K562 (cell line): ENCODE data around the gene DBNDD2. TPM values are rescaled to one million over a fixed set of nuclear protein-coding genes. Genes with fewer than 3 reads are reported as not detected.

Experiments
- CHCHD3 ChIP-seq: fragments of 250-450 bp; sonication (Bioruptor Pico); IDR thresholded peaks from 2 replicates; pipeline ENCODE4 v2.1.2; 2022; ENCODE audit warnings: mild to moderate bottlenecking
- GTF2E2 ChIP-seq: fragments of 200-800 bp; sonication (Bioruptor generic); IDR thresholded peaks from 2 replicates; pipeline ENCODE4 v1.6.1; 2016; ENCODE audit warnings: missing genetic modification characterization, missing compliant biosample characterization
- HDAC1 ChIP-seq, 2 experiments: fragments of 450-650 bp; IDR thresholded peaks; 2 replicates each; pipeline ENCODE4 v1.6.1; 2016 to 2017; ENCODE audit warnings: inconsistent platforms in 1 of 2, mild to moderate bottlenecking in 1 of 2, moderate library complexity in 1 of 2
- NR2C2 ChIP-seq, 2 experiments: fragments of 200-800 bp in 1 of 2; sonication (Bioruptor generic) in 1 of 2; sonication (generic) in 1 of 2; formaldehyde crosslinking in 1 of 2; IDR thresholded peaks; 2 replicates each; pipeline versions ENCODE4 v1.6.1 to v1.8.0; 2016 to 2022; ENCODE audit warnings: mild to moderate bottlenecking in 1 of 2, missing compliant biosample characterization in 1 of 2, missing genetic modification characterization in 1 of 2, missing genetic modification reagents in 1 of 2
- PHTF2 ChIP-seq: fragments of 250-450 bp; sonication (Bioruptor Pico); IDR thresholded peaks from 2 replicates; pipeline ENCODE4 v1.5.0; 2021; ENCODE audit warnings: mild to moderate bottlenecking
- POLR2AphosphoS5 ChIP-seq: IDR thresholded peaks from 2 replicates; pipeline ENCODE4 v1.6.1; 2011; ENCODE audit warnings: mild to moderate bottlenecking, low read depth, low read length, moderate library complexity; ENCODE audit not compliant: control insufficient read depth, insufficient read depth
- RUNX1 ChIP-seq: sonication (generic); IDR thresholded peaks from 2 replicates; pipeline ENCODE4 v1.6.1; 2016; ENCODE audit warnings: antibody characterized with exemption, low read depth
- SIX5 ChIP-seq, 2 experiments: IDR thresholded peaks; 2 replicates each; pipeline ENCODE4 v1.6.1; 2011; ENCODE audit warnings: low read length in 2 of 2, borderline replicate concordance in 1 of 2, low read depth in 1 of 2, mild to moderate bottlenecking in 1 of 2, moderate library complexity in 1 of 2; ENCODE audit not compliant: insufficient read depth in 1 of 2
- SMAD2 ChIP-seq: fragments of 150-350 bp; IDR thresholded peaks from 2 replicates; pipeline ENCODE4 v1.6.1; 2014; ENCODE audit warnings: low read depth, mild to moderate bottlenecking, low read length
- SP2 ChIP-seq: IDR thresholded peaks from 2 replicates; pipeline ENCODE4 v1.6.1; 2011; ENCODE audit warnings: mild to moderate bottlenecking, low read depth, low read length, moderate library complexity; ENCODE audit not compliant: poor library complexity, severe bottlenecking; ENCODE audit errors: extremely low read depth
- TBL1XR1 ChIP-seq, 2 experiments: IDR thresholded peaks; 2 replicates each; pipeline ENCODE4 v1.6.1; 2012; ENCODE audit warnings: improper control_type of control experiment in 2 of 2, low read length in 2 of 2, mild to moderate bottlenecking in 1 of 2
- ZNF445 ChIP-seq: fragments of 250-450 bp; sonication (Bioruptor Pico); IDR thresholded peaks from 2 replicates; pipeline ENCODE4 v1.4.0; 2020; ENCODE audit warnings: low read depth, mild to moderate bottlenecking, moderate library complexity
- ZNF764 ChIP-seq: fragments of 250-450 bp; sonication (Bioruptor Pico); IDR thresholded peaks from 2 replicates; pipeline ENCODE4 v1.4.0; 2020; ENCODE audit warnings: low read depth, mild to moderate bottlenecking, moderate library complexity
- ZNF766 ChIP-seq: fragments of 200-800 bp; sonication (Bioruptor generic); conservative IDR thresholded peaks from 2 replicates; pipeline ENCODE4 v1.6.1; 2016; ENCODE audit warnings: missing genetic modification characterization, missing compliant biosample characterization
- ZNF79 ChIP-seq: fragments of 250-450 bp; sonication (Bioruptor Pico); IDR thresholded peaks from 2 replicates; pipeline ENCODE4 v1.4.0; 2020; ENCODE audit warnings: low read depth, mild to moderate bottlenecking, moderate library complexity
- ZNF830 ChIP-seq: fragments of 250-450 bp; sonication (Bioruptor Pico); IDR thresholded peaks from 2 replicates; pipeline ENCODE4 v1.5.0; 2021; ENCODE audit warnings: mild to moderate bottlenecking
- polyA plus RNA-seq, 8 experiments: library from polyadenylated mRNA; depleted of rRNA in 4 of 8; stranded (reverse) in 5 of 8; unstranded in 3 of 8; fragments of >200 nt; fragmentation: Nextera tagmentation in 2 of 8; fragmentation: Illumina TruSeq in 1 of 8; extraction: Ambion mirVana in 2 of 8; extraction: Trizol in 1 of 8; gene quantifications; 2 replicates each; pipeline versions ENCODE4 v1.2.1 to v1.2.3, GENCODE V29; 2011 to 2014; ENCODE audit warnings: inconsistent platforms in 1 of 8, missing spikeins in 1 of 8
- total RNA-seq, 7 experiments: library from RNA; depleted of rRNA in 6 of 7; stranded (reverse); fragments of >200 nt in 6 of 7; fragmentation: Illumina TruSeq in 2 of 7; extraction: Trizol in 2 of 7; gene quantifications; 2 replicates each; pipeline versions ENCODE4 v1.2.1 to v1.2.3, GENCODE V29; 2011 to 2021; ENCODE audit warnings: low replicate concordance in 1 of 7
- TF ChIP-seq, protein P1 (sequence below), 2 experiments: fragments of 450-650 bp in 1 of 2; sonication (generic) in 1 of 2; formaldehyde crosslinking in 1 of 2; IDR thresholded peaks in 1 of 2; conservative IDR thresholded peaks in 1 of 2; 2 replicates each; pipeline versions ENCODE4 v1.6.1 to v1.8.1; 2016 to 2023; ENCODE audit warnings: mild to moderate bottlenecking in 2 of 2, moderate library complexity in 2 of 2, inconsistent platforms in 1 of 2, missing genetic modification reagents in 1 of 2
- TF ChIP-seq, protein P2 (sequence below): sonication (generic); formaldehyde crosslinking; IDR thresholded peaks from 2 replicates; pipeline ENCODE4 v1.8.0; 2022; ENCODE audit warnings: mild to moderate bottlenecking, missing genetic modification reagents
- TF ChIP-seq, protein P3 (sequence below): sonication (generic); formaldehyde crosslinking; IDR thresholded peaks from 2 replicates; pipeline ENCODE4 v1.8.1; 2023; ENCODE audit warnings: mild to moderate bottlenecking, missing genetic modification reagents
- TF ChIP-seq, protein P4 (sequence below): fragments of 450-650 bp; conservative IDR thresholded peaks from 2 replicates; pipeline ENCODE4 v1.6.1; 2016; ENCODE audit warnings: missing genetic modification characterization, low read depth, mild to moderate bottlenecking, missing compliant biosample characterization, moderate library complexity

DBNDD2 gene
- total and polyA plus RNA-seq, 9 of the 15 experiments (the other 6 are each of a cell fraction or from before 2014, with no cell fraction given): 12.8 to 64.0 (median 35.8) TPM

DNA sequence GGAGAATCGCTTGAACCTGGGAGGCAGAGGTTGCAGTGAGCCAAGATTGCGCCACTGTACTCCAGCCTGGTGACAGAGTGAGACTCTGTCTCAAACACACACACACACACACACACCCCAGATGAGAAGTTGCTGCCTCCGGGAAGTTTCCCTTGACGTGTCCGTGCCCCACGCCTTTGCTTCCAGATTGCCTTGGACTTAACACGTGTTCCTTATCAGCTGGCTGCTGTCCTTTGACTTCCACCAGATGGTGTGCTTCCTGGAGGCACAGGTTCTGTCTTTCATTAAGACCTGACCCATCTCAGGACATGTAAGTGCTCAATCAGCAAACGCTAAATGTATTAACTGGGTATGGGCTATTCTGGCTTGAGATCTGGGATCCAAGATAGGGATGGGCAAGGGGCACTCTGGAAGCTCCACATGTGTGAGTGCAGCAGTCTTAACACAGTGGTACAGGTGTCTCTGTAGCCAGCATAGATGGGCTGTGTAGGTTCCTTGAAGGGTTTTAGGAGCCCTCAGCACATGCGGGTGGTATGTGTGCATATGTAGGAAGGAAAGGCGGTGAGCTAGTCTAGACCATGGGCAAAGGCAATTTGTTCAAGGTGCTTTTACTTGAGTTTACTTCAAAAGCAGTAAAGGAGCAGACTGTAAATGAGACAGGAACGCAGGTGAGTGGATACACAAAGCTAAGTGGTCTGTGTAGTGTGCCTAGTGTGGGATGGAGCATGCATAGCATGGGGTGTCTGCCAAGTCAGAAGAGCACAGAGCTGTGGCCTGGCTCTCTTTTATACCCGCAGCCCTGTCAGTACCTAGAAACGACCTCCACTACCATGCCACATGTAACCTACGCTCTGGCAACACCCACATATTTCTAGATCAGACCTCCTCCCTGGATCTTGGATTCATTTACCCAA, 19.4 kb downstream of the DBNDD2 start (continued):
- TF ChIP-seq, protein P1, sequence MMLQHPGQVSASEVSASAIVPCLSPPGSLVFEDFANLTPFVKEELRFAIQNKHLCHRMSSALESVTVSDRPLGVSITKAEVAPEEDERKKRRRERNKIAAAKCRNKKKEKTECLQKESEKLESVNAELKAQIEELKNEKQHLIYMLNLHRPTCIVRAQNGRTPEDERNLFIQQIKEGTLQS (IDR thresholded peaks at IDR 0.05): no peak
- TF ChIP-seq, protein P1 (CRISPR knock-in tag; conservative IDR thresholded peaks at IDR 0.05): no peak
- no peak for TF ChIP-seq RUNX1
- peak in 1 of 2 experiments; percentile 93; a peak in 2 of 4 replicates for TF ChIP-seq HDAC1 (IDR thresholded peaks at IDR 0.05)
- TF ChIP-seq SMAD2: no peak
- TF ChIP-seq SIX5 (IDR thresholded peaks at IDR 0.05; ENCODE audit: borderline replicate concordance in 1 of 2, insufficient read depth in 1 of 2, low read depth in 1 of 2, low read length in 2 of 2): no peak
- TF ChIP-seq CHCHD3 (CRISPR knock-in tag): no peak
- TF ChIP-seq, protein P2, sequence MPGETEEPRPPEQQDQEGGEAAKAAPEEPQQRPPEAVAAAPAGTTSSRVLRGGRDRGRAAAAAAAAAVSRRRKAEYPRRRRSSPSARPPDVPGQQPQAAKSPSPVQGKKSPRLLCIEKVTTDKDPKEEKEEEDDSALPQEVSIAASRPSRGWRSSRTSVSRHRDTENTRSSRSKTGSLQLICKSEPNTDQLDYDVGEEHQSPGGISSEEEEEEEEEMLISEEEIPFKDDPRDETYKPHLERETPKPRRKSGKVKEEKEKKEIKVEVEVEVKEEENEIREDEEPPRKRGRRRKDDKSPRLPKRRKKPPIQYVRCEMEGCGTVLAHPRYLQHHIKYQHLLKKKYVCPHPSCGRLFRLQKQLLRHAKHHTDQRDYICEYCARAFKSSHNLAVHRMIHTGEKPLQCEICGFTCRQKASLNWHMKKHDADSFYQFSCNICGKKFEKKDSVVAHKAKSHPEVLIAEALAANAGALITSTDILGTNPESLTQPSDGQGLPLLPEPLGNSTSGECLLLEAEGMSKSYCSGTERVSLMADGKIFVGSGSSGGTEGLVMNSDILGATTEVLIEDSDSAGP: no peak
- TF ChIP-seq ZNF79 (CRISPR knock-in tag): no peak
- no peak for TF ChIP-seq POLR2AphosphoS5
- TF ChIP-seq TBL1XR1 (IDR thresholded peaks at IDR 0.05; ENCODE audit: low read length in 2 of 2): no peak
- no peak for TF ChIP-seq SP2
- TF ChIP-seq NR2C2 (CRISPR knock-in tag; IDR thresholded peaks at IDR 0.05): no peak
- peak; percentile 77 for TF ChIP-seq NR2C2 (tag; IDR thresholded peaks at IDR 0.05)
- no peak for TF ChIP-seq ZNF445 (CRISPR knock-in tag)
- TF ChIP-seq PHTF2 (CRISPR knock-in tag): no peak
- TF ChIP-seq ZNF764 (CRISPR knock-in tag): no peak
- no peak for TF ChIP-seq ZNF766
- TF ChIP-seq, protein P3, sequence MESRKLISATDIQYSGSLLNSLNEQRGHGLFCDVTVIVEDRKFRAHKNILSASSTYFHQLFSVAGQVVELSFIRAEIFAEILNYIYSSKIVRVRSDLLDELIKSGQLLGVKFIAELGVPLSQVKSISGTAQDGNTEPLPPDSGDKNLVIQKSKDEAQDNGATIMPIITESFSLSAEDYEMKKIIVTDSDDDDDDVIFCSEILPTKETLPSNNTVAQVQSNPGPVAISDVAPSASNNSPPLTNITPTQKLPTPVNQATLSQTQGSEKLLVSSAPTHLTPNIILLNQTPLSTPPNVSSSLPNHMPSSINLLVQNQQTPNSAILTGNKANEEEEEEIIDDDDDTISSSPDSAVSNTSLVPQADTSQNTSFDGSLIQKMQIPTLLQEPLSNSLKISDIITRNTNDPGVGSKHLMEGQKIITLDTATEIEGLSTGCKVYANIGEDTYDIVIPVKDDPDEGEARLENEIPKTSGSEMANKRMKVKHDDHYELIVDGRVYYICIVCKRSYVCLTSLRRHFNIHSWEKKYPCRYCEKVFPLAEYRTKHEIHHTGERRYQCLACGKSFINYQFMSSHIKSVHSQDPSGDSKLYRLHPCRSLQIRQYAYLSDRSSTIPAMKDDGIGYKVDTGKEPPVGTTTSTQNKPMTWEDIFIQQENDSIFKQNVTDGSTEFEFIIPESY (CRISPR knock-in tag): no peak
- no peak for TF ChIP-seq ZNF830 (CRISPR knock-in tag)
- TF ChIP-seq GTF2E2 (tag): no peak
- TF ChIP-seq, protein P4, sequence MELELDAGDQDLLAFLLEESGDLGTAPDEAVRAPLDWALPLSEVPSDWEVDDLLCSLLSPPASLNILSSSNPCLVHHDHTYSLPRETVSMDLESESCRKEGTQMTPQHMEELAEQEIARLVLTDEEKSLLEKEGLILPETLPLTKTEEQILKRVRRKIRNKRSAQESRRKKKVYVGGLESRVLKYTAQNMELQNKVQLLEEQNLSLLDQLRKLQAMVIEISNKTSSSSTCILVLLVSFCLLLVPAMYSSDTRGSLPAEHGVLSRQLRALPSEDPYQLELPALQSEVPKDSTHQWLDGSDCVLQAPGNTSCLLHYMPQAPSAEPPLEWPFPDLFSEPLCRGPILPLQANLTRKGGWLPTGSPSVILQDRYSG (tag): no peak
